GM23338 (cell line): ENCODE measurements around the gene MRTFA.

Source experiments
- CREB1 ChIP-seq: fragments of 250-450 bp; sonication (Bioruptor Pico); IDR thresholded peaks from 2 replicates; pipeline ENCODE4 v1.5.0; 2020; ENCODE audit warnings: low read depth, mild to moderate bottlenecking, moderate library complexity
- EZH2 ChIP-seq: fragments of 200-600 bp; sonication (generic); IDR thresholded peaks from one replicate; pipeline ENCODE4 v1.8.0; 2017; ENCODE audit warnings: antibody characterized with exemption, mild to moderate bottlenecking, low read depth; ENCODE audit not compliant: unreplicated experiment
- JUNB ChIP-seq: IDR thresholded peaks from one replicate; pipeline ENCODE4 v1.6.1; 2016; ENCODE audit warnings: antibody characterized with exemption; ENCODE audit not compliant: unreplicated experiment
- POLR2AphosphoS5 ChIP-seq: IDR thresholded peaks from 2 replicates; pipeline ENCODE4 v1.6.1; 2016; ENCODE audit warnings: antibody characterized with exemption, low read depth
- REST ChIP-seq: IDR thresholded peaks from one replicate; pipeline ENCODE4 v1.6.1; 2018; ENCODE audit warnings: antibody characterized with exemption; ENCODE audit not compliant: unreplicated experiment
- TF ChIP-seq, protein P1 (sequence below), 2 experiments: fragments of 200-600 bp in 1 of 2; sonication (generic) in 1 of 2; conservative IDR thresholded peaks; 2 replicates each; pipeline versions ENCODE4 v1.5.1 to v1.6.1; 2016 to 2017; ENCODE audit warnings: antibody characterized with exemption in 2 of 2, low read depth in 2 of 2, mild to moderate bottlenecking in 2 of 2, moderate library complexity in 1 of 2

DNA sequence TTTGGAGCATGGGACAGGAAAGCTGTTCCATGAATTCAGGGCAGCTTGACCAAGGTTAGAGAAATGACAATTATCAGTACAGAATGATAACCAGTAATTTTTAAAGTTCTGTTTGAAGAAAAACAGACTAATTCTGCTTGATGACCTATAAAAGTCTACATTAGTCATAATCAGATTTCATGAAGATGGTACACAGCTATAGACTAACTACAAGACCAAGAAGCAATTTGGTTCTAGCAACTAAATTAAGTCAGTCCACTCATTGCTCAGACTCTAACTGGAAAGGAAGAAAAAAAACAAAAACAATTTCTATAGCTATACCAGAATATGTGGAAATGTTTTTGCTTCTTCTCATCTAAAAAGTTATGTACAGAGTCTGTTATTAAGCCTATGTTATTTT, 24.9 kb downstream of the MRTFA start:
- TF ChIP-seq EZH2 (no peak), JUNB (no peak), POLR2AphosphoS5 (no peak), CREB1 (CRISPR knock-in tag) (no peak), REST (no peak)
- TF ChIP-seq, protein P1, sequence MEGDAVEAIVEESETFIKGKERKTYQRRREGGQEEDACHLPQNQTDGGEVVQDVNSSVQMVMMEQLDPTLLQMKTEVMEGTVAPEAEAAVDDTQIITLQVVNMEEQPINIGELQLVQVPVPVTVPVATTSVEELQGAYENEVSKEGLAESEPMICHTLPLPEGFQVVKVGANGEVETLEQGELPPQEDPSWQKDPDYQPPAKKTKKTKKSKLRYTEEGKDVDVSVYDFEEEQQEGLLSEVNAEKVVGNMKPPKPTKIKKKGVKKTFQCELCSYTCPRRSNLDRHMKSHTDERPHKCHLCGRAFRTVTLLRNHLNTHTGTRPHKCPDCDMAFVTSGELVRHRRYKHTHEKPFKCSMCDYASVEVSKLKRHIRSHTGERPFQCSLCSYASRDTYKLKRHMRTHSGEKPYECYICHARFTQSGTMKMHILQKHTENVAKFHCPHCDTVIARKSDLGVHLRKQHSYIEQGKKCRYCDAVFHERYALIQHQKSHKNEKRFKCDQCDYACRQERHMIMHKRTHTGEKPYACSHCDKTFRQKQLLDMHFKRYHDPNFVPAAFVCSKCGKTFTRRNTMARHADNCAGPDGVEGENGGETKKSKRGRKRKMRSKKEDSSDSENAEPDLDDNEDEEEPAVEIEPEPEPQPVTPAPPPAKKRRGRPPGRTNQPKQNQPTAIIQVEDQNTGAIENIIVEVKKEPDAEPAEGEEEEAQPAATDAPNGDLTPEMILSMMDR (conservative IDR thresholded peaks at IDR 0.05; ENCODE audit: low read depth in 2 of 2) = no peak
